PC-3 (cell line): ENCODE measurements around the gene ETV1. TPM values are rescaled to one million over a fixed set of nuclear protein-coding genes. Genes with fewer than 3 reads are reported as not detected.
"Not testable (repeated sequence)": the region's sequence is repeated elsewhere in the genome, so short reads cannot be mapped to it uniquely, and the experiment has no call there.

Source experiments
- ATAC-seq: fragments of 200-7000 bp; cut with Tn5 transposase; 2 replicates; pipeline ENCODE4 v1.9.1; 2020; ENCODE audit warnings: mild to moderate bottlenecking, moderate library complexity
- BruUV-seq: library from RNA; stranded (reverse); fragments of 400-500 nt; replicated peaks from 2 replicates; lab custom pipeline; 2021; lab: Mats Ljungman, UMichigan
- CTCF ChIA-PET: fragments of 300-600 bp; sonication (Branson Sonifier 250); formaldehyde crosslinking; loops from one replicate; lab custom pipeline; 2022; ENCODE audit warnings: antibody characterized with exemption; lab: Charles Lee
- POLR2A ChIA-PET: fragments of 300-600 bp; sonication (Branson Sonifier 250); formaldehyde crosslinking; loops from one replicate; lab custom pipeline; 2022; ENCODE audit warnings: antibody characterized with exemption; ENCODE audit not compliant: unreplicated experiment; lab: Charles Lee
- DNase-seq: peaks from one replicate; pipeline ENCODE4 v3.0.0-alpha.2; 2015
- H2AFZ ChIP-seq: fragments of 300-600 bp; sonication (generic); 2 replicates; pipeline ENCODE4 v1.6.0; 2016; ENCODE audit warnings: antibody characterized with exemption, low read length
- H3F3A ChIP-seq: fragments of 300-600 bp; sonication (generic); one replicate; pipeline ENCODE4 v1.6.0; 2017; ENCODE audit warnings: antibody characterized with exemption, low read length, control low read depth, mild to moderate bottlenecking; ENCODE audit not compliant: unreplicated experiment
- H3K27ac ChIP-seq: fragments of 300-600 bp; sonication (generic); 2 replicates; pipeline ENCODE4 v1.5.1; 2016; ENCODE audit warnings: mild to moderate bottlenecking, low read length
- H3K27me3 ChIP-seq: fragments of 300-600 bp; sonication (generic); 2 replicates; pipeline ENCODE4 v1.6.1; 2016; ENCODE audit warnings: low read length, mixed read lengths
- H3K36me3 ChIP-seq: fragments of 300-600 bp; sonication (generic); 2 replicates; pipeline ENCODE4 v1.6.1; 2016; ENCODE audit warnings: low read depth, mixed run types, low read length, mixed read lengths
- H3K4me1 ChIP-seq: fragments of 300-600 bp; sonication (generic); 2 replicates; pipeline ENCODE4 v1.5.1; 2016; ENCODE audit warnings: low read length; ENCODE audit not compliant: insufficient read depth
- H3K4me2 ChIP-seq: fragments of 300-600 bp; sonication (generic); 2 replicates; pipeline ENCODE4 v1.6.0; 2016; ENCODE audit warnings: low read length
- H3K4me3 ChIP-seq: fragments of 300-600 bp; sonication (generic); 2 replicates; pipeline ENCODE4 v1.5.1; 2016; ENCODE audit warnings: mild to moderate bottlenecking, low read length, mixed read lengths
- H3K79me2 ChIP-seq: fragments of 300-600 bp; sonication (generic); 2 replicates; pipeline ENCODE4 v1.6.1; 2017; ENCODE audit warnings: low read length, mixed read lengths
- H3K9ac ChIP-seq: fragments of 300-600 bp; sonication (generic); 2 replicates; pipeline ENCODE4 v1.6.0; 2016; ENCODE audit warnings: mild to moderate bottlenecking, low read length
- H3K9me2 ChIP-seq: fragments of 300-600 bp; sonication (generic); replicated peaks from 2 replicates; pipeline ENCODE4 v1.6.1; 2016; ENCODE audit warnings: mixed run types, low read length, mixed read lengths
- H3K9me3 ChIP-seq: fragments of 300-600 bp; sonication (generic); 2 replicates; pipeline ENCODE4 v1.6.1; 2016; ENCODE audit warnings: low read length, mixed read lengths
- H4K20me1 ChIP-seq: fragments of 300-600 bp; sonication (generic); 2 replicates; pipeline ENCODE4 v1.6.1; 2016; ENCODE audit warnings: low read length, mixed read lengths
- CTCF ChIP-seq: fragments of 300-600 bp; sonication (generic); conservative IDR thresholded peaks from 2 replicates; pipeline ENCODE4 v1.5.1; 2017; ENCODE audit warnings: antibody characterized with exemption, low read depth, mild to moderate bottlenecking, low read length
- EZH2 ChIP-seq: fragments of 300-600 bp; sonication (generic); IDR thresholded peaks from one replicate; pipeline ENCODE4 v1.6.1; 2017; ENCODE audit warnings: antibody characterized with exemption, mild to moderate bottlenecking, low read length; ENCODE audit not compliant: unreplicated experiment
- EZH2phosphoT487 ChIP-seq: fragments of 300-600 bp; sonication (generic); IDR thresholded peaks from 2 replicates; pipeline ENCODE4 v1.6.1; 2018; ENCODE audit warnings: mild to moderate bottlenecking, antibody characterized with exemption, low read length, borderline replicate concordance
- intact Hi-C: fragments of 100-400 bp; cut with micrococcal nuclease; formaldehyde crosslinking; loops from 2 replicates; pipeline ENCODE4 v1.9.0; 2023
- total RNA-seq: library from RNA; depleted of rRNA; stranded (reverse); fragments of >200 nt; gene quantifications from 2 replicates; pipeline ENCODE4 v1.2.3, GENCODE V29; 2014

Gene ETV1
- total RNA-seq, 1 experiment from 2014 or later = 20.6 TPM

- H3K9me2 ChIP-seq, BruUV-seq, H3K79me2 ChIP-seq, H3K4me2 ChIP-seq, H3K9me3 ChIP-seq, POLR2A ChIA-PET, intact Hi-C loops, DNase-seq, H3K27ac ChIP-seq, CTCF ChIA-PET, H4K20me1 ChIP-seq, H3K36me3 ChIP-seq, H2AFZ ChIP-seq, H3K27me3 ChIP-seq, H3K4me3 ChIP-seq, ATAC-seq, H3F3A ChIP-seq, H3K9ac ChIP-seq: not testable (repeated sequence)
- H3K4me1 ChIP-seq = peaks cover 21% of the 10 kb centered on the region
Measured at GRCh38 chr7:13917103-13917502, 72.4 kb downstream of the ETV1 start.

GRCh38 chr7:13915891-13916290, 73.6 kb downstream of the ETV1 start:
- Histone ChIP-seq H3K9ac (no peak overlapping the region), H3F3A (no peaks in the 10 kb centered on the region), H3K4me2 (no peak overlapping the region), H3K27ac (no peak overlapping the region), H3K9me2 (no peaks in the 10 kb centered on the region), H3K27me3 (no peaks in the 10 kb centered on the region), H2AFZ (no peak overlapping the region), H3K4me1 (peaks cover 16% of the 10 kb centered on the region), H4K20me1 (no peaks in the 10 kb centered on the region), H3K4me3 (no peak overlapping the region), H3K9me3 (no peaks in the 10 kb centered on the region), H3K36me3 (no peaks in the 10 kb centered on the region), H3K79me2 (no peaks in the 10 kb centered on the region)
- DNase-seq (no peak), ATAC-seq (no peak)
- intact Hi-C loops = no loop called here
- CTCF ChIA-PET = interaction anchor here (0.6 kb wide), 1 partner anchor 776 kb away, joined by 3 read pairs; no protein-coding TSS in a partner anchor
- no peak for TF ChIP-seq CTCF
- TF ChIP-seq EZH2phosphoT487 = no peak
- no peak for TF ChIP-seq EZH2
- POLR2A ChIA-PET = no interaction called here
- no TSS peak for BruUV-seq

- Histone ChIP-seq H3K4me2 (no peak overlapping the region), H3F3A (no peaks in the 10 kb centered on the region), H3K9ac (no peak overlapping the region), H3K36me3 (no peaks in the 10 kb centered on the region), H4K20me1 (no peaks in the 10 kb centered on the region), H3K79me2 (no peaks in the 10 kb centered on the region), H3K27me3 (no peaks in the 10 kb centered on the region), H3K4me1 (peaks cover 9% of the 10 kb centered on the region), H3K9me2 (no peaks in the 10 kb centered on the region), H3K4me3 (no peak overlapping the region), H3K9me3 (no peaks in the 10 kb centered on the region), H2AFZ (no peak overlapping the region), H3K27ac (no peak overlapping the region)
- no TSS peak for BruUV-seq
- intact Hi-C loops = no loop called here
- ATAC-seq (no peak), DNase-seq (no peak)
- CTCF ChIA-PET = no interaction called here
- POLR2A ChIA-PET = no interaction called here
- no peak for TF ChIP-seq CTCF
- no peak for TF ChIP-seq EZH2phosphoT487
- no peak for TF ChIP-seq EZH2
Measured at GRCh38 chr7:13912715-13913278, 76.7 kb downstream of the ETV1 start.
